ENCODE data around the gene TRMT1. TPM values are rescaled to one million over a fixed set of nuclear protein-coding genes. Genes with fewer than 3 reads are reported as not detected.

TRMT1 gene
- total and polyA plus RNA-seq, 2 donors (not counting 1 experiment from before 2014, with no cell fraction given), result 91.8 to 281 TPM

GRCh38 chr19:13072188-13072908 is 44.2 kb downstream of the TRMT1 start:
- Histone ChIP-seq H3K79me2 (ENCODE audit: control insufficient read depth, insufficient read depth, low read length) (no peaks in the 10 kb centered on the region), H4K20me1 (ENCODE audit: control insufficient read depth, insufficient read depth, low read length, poor library complexity, severe bottlenecking) (no peaks in the 10 kb centered on the region), H3K4me3 (ENCODE audit: control extremely low read depth in 1 of 5, extremely low read depth in 1 of 5, insufficient read depth in 1 of 5, low read depth in 2 of 5, low read length in 4 of 5) (no peak overlapping the region), H3K4me2 (replicated peaks; ENCODE audit: low read depth, low read length, poor library complexity, severe bottlenecking) (no peak overlapping the region), H3K36me3 (replicated peaks in 1 of 2; ENCODE audit: control extremely low read depth in 1 of 2, control insufficient read depth in 1 of 2, extremely low read depth in 1 of 2, insufficient read depth in 2 of 2, low read length in 1 of 2) (no peaks in the 10 kb centered on the region), H3K9me3 (ENCODE audit: control extremely low read depth in 1 of 3, control insufficient read depth in 2 of 3, insufficient read depth in 1 of 3, low read length in 2 of 3) (no peaks in the 10 kb centered on the region), H3K9ac (ENCODE audit: low read length) (no peak overlapping the region), H2AFZ (ENCODE audit: insufficient read depth, low read depth, low read length, poor library complexity, severe bottlenecking) (no peak overlapping the region), H3K4me1 (ENCODE audit: control insufficient read depth in 2 of 2, insufficient read depth in 2 of 2, low read length in 2 of 2) (no peaks in the 10 kb centered on the region), H3K27me3 (replicated peaks in 1 of 4; ENCODE audit: control extremely low read depth in 1 of 4, control insufficient read depth in 3 of 4, insufficient read depth in 4 of 4, low read length in 3 of 4) (no peaks in the 10 kb centered on the region), H3K27ac (ENCODE audit: low read length in 2 of 2) (no peak overlapping the region)
- ChIA-PET POLR2A (no interaction called here), CTCF (interaction anchor here (0.5 to 1.6 kb wide), 3 partner anchors 14 to 205 kb away, joined by 3 to 4 read pairs (median 4); no protein-coding TSS in a partner anchor)
- no peak for ATAC-seq (ENCODE audit: low read depth)
- DNase-seq, result no peak
- TF ChIP-seq CTCF (IDR thresholded peaks at IDR 0.05) (no peak), EZH2 (IDR thresholded peaks at IDR 0.05; ENCODE audit: borderline replicate concordance, insufficient read depth, low read depth, low read length, poor library complexity, severe bottlenecking) (no peak)
- intact Hi-C loops (cut with micrococcal nuclease), result no loop called here
- peaks cover 12% of the 10 kb centered on the region for H3K27me3 Mint-ChIP-seq
- no peaks in the 10 kb centered on the region for H3K9me3 Mint-ChIP-seq (ENCODE audit: insufficient read depth)
- no peak overlapping the region for H3K27ac Mint-ChIP-seq
- H3K4me1 Mint-ChIP-seq, result no peaks in the 10 kb centered on the region
- WGBS (ENCODE audit: insufficient coverage), result 80% methylated on average over 9 of the region's 9 CpGs
- H3K4me3 Mint-ChIP-seq, result no peak overlapping the region

GRCh38 chr19:13071444-13072187 is 44.9 kb downstream of the TRMT1 start:
- peaks cover 12% of the 10 kb centered on the region for H3K27me3 Mint-ChIP-seq
- H3K4me1 Mint-ChIP-seq, result no peaks in the 10 kb centered on the region
- H3K27ac Mint-ChIP-seq, result no peak overlapping the region
- TF ChIP-seq CTCF (IDR thresholded peaks at IDR 0.05), result no peak
- Histone ChIP-seq H3K79me2 (ENCODE audit: control insufficient read depth, insufficient read depth, low read length) (no peaks in the 10 kb centered on the region), H3K9ac (ENCODE audit: low read length) (no peak overlapping the region), H3K4me3 (ENCODE audit: control extremely low read depth in 1 of 5, extremely low read depth in 1 of 5, insufficient read depth in 1 of 5, low read depth in 2 of 5, low read length in 4 of 5) (no peak overlapping the region), H3K4me1 (ENCODE audit: control insufficient read depth in 2 of 2, insufficient read depth in 2 of 2, low read length in 2 of 2) (no peaks in the 10 kb centered on the region), H3K27me3 (replicated peaks in 1 of 4; ENCODE audit: control extremely low read depth in 1 of 4, control insufficient read depth in 3 of 4, insufficient read depth in 4 of 4, low read length in 3 of 4) (no peaks in the 10 kb centered on the region), H2AFZ (ENCODE audit: insufficient read depth, low read depth, low read length, poor library complexity, severe bottlenecking) (no peak overlapping the region), H3K9me3 (ENCODE audit: control extremely low read depth in 1 of 3, control insufficient read depth in 2 of 3, insufficient read depth in 1 of 3, low read length in 2 of 3) (no peaks in the 10 kb centered on the region), H3K27ac (ENCODE audit: low read length in 2 of 2) (no peak overlapping the region), H3K36me3 (replicated peaks in 1 of 2; ENCODE audit: control extremely low read depth in 1 of 2, control insufficient read depth in 1 of 2, extremely low read depth in 1 of 2, insufficient read depth in 2 of 2, low read length in 1 of 2) (no peaks in the 10 kb centered on the region), H4K20me1 (ENCODE audit: control insufficient read depth, insufficient read depth, low read length, poor library complexity, severe bottlenecking) (no peaks in the 10 kb centered on the region), H3K4me2 (replicated peaks; ENCODE audit: low read depth, low read length, poor library complexity, severe bottlenecking) (no peak overlapping the region)
- intact Hi-C loops (cut with micrococcal nuclease), result no loop called here
- ATAC-seq (ENCODE audit: low read depth) (no peak), DNase-seq (no peak)
- no peaks in the 10 kb centered on the region for H3K9me3 Mint-ChIP-seq (ENCODE audit: insufficient read depth)
- 43% methylated on average over 7 of the region's 9 CpGs for WGBS (ENCODE audit: insufficient coverage)
- ChIA-PET CTCF (interaction anchor here (1.2 kb wide), 1 partner anchor 17 kb away, joined by 3 read pairs; no protein-coding TSS in a partner anchor), POLR2A (no interaction called here)
- no peak overlapping the region for H3K4me3 Mint-ChIP-seq

Measured in B cell (primary cell).